ENCODE results near the gene FKBP9.
"Not testable (repeated sequence)": the region's sequence is repeated elsewhere in the genome, so short reads cannot be mapped to it uniquely, and the experiment has no call there.

- TF ChIP-seq CTCF (IDR thresholded peaks at IDR 0.05; ENCODE audit: poor library complexity), result peak; percentile 36
- not testable (repeated sequence) for TF ChIP-seq EZH2 (IDR thresholded peaks at IDR 0.05; ENCODE audit: borderline replicate concordance); EZH2phosphoT487 (IDR thresholded peaks at IDR 0.05; ENCODE audit: low read depth, severe bottlenecking, unreplicated experiment)
Observed at GRCh38 chr7:32964461-32965159, 7.4 kb downstream of the FKBP9 start.

All from hepatocyte (in vitro differentiated cells).